IPS DF 6.9 (cell line): ENCODE data around the gene SMIM45.

Source experiments
- DNase-seq: peaks from one replicate; pipeline ENCODE4 v3.0.0-alpha.2; 2013; ENCODE audit warnings: low read depth, low spot score
- H3K27ac ChIP-seq: one replicate; pipeline ENCODE4 v1.5.1; 2013; ENCODE audit warnings: low read length, control low read depth
- H3K27me3 ChIP-seq: 2 replicates; pipeline ENCODE4 v1.6.1; 2013; ENCODE audit warnings: mild to moderate bottlenecking, low read length; ENCODE audit not compliant: control insufficient read depth, insufficient read depth
- H3K36me3 ChIP-seq: 2 replicates; pipeline ENCODE4 v1.6.1; 2013; ENCODE audit warnings: low read length; ENCODE audit not compliant: control insufficient read depth, insufficient read depth
- H3K4me1 ChIP-seq: 2 replicates; pipeline ENCODE4 v1.6.1; 2013; ENCODE audit warnings: low read length; ENCODE audit not compliant: control insufficient read depth, insufficient read depth
- H3K4me3 ChIP-seq: 2 replicates; pipeline ENCODE4 v1.5.1; 2013; ENCODE audit warnings: mild to moderate bottlenecking, low read length
- H3K9me3 ChIP-seq: 2 replicates; pipeline ENCODE4 v1.6.1; 2013; ENCODE audit warnings: low read length, inconsistent platforms; ENCODE audit not compliant: control insufficient read depth, insufficient read depth
- WGBS: extraction: QIAGEN DNeasy Blood & Tissue Kit; methylation state at CpG from one replicate; pipeline ENCODE4 v1.1.7; 2013; ENCODE audit warnings: mixed read lengths, missing lambda C conversion rate; ENCODE audit not compliant: insufficient read length, insufficient coverage; 5-methylcytosine and 5-hydroxymethylcytosine counted together

Gene SMIM45

GRCh38 chr22:41987276-41987675 lies 35.3 kb downstream of the SMIM45 start:
- no peak for DNase-seq
- H3K27me3 ChIP-seq = no peaks in the 10 kb centered on the region
- H3K36me3 ChIP-seq = 0 out of 2 replicates have a peak, but pooled peaks cover 4% of the 10 kb centered on the region
- no peaks in the 10 kb centered on the region for H3K9me3 ChIP-seq
- H3K4me1 ChIP-seq = no peaks in the 10 kb centered on the region
- H3K27ac ChIP-seq = no peak overlapping the region
- H3K4me3 ChIP-seq = no peak overlapping the region
- WGBS = no CpG with 5 or more reads among the region's 5 CpGs

DNA sequence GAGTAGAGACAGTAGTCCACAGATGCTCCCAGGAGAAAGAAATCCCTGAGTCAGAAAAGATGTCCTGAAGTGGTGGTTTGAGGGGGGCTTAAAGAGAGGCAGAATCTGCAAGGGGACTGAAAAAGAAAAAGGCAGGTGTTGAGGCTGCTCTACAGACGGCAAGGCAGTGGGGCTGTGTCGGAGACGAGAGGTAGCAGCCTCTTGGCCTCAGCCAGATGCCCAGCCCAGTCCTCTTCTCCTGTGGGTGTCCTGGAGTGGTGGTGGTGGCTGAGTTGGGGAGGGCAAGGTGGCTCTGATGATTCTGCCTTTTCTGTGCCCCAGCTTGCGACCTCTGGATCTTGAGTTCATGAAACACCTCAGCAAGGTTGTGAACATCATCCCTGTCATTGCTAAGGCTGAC lies 37.3 kb downstream of the SMIM45 start:
- no peaks in the 10 kb centered on the region for H3K4me1 ChIP-seq
- no peak overlapping the region for H3K4me3 ChIP-seq
- no peaks in the 10 kb centered on the region for H3K27me3 ChIP-seq
- no peak overlapping the region for H3K27ac ChIP-seq
- DNase-seq = no peak
- no CpG with 5 or more reads among the region's 4 CpGs for WGBS
- 0 out of 2 replicates have a peak, but pooled peaks cover 4% of the 10 kb centered on the region for H3K36me3 ChIP-seq
- H3K9me3 ChIP-seq = no peaks in the 10 kb centered on the region

GRCh38 chr22:41991111-41991510 lies 39.2 kb downstream of the SMIM45 start:
- H3K4me3 ChIP-seq = no peak overlapping the region
- no peaks in the 10 kb centered on the region for H3K4me1 ChIP-seq
- H3K36me3 ChIP-seq = 0 out of 2 replicates have a peak, but pooled peaks cover 4% of the 10 kb centered on the region
- no peak overlapping the region for H3K27ac ChIP-seq
- H3K27me3 ChIP-seq = no peaks in the 10 kb centered on the region
- WGBS = no CpG with 5 or more reads among the region's 7 CpGs
- no peaks in the 10 kb centered on the region for H3K9me3 ChIP-seq
- DNase-seq = no peak

DNA sequence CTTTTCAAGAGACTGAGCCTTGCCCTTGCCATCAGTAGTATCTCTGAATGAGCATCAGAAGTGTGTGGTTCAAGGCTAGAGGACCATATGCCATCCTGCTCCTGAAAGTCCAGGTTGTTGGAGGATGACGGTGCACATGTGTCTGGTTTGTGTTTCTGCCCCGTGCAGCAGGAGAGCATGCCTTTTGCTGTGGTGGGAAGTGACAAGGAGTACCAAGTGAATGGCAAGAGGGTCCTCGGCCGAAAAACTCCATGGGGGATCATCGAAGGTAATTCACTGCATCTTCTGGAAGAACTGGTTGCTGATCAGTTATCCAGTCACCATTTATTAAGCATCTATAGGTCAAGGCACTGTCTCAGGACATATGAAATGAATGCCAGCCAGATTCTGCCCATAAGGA lies 40.5 kb downstream of the SMIM45 start:
- H3K4me3 ChIP-seq = no peak overlapping the region
- no peaks in the 10 kb centered on the region for H3K9me3 ChIP-seq
- no peak for DNase-seq
- H3K27me3 ChIP-seq = no peaks in the 10 kb centered on the region
- 0 out of 2 replicates have a peak, but pooled peaks cover 2% of the 10 kb centered on the region for H3K36me3 ChIP-seq
- no CpG with 5 or more reads among the region's 5 CpGs for WGBS
- H3K27ac ChIP-seq = no peak overlapping the region
- H3K4me1 ChIP-seq = no peaks in the 10 kb centered on the region

DNA sequence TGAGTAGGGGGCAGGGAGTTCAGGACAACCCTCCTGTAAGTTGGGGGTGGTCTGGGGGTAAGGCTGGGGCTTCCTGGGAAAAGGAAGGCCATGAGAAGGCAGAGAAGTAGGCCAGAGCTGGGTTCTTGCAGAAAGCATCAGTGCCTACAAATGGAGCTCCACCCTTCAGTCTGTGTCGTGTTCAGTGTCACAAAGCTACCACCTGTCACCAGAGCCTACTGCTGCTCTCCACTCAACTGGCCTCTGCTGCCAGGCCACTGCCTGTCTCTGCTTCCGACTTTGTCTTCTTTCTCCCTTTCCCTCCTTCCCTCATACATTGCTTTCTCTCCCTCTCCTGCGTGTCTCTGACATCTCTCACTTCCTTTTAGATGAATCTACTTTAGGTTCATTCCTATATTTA lies 43.3 kb downstream of the SMIM45 start:
- H3K27ac ChIP-seq = no peak overlapping the region
- WGBS = no CpG with 5 or more reads among the region's 3 CpGs
- H3K36me3 ChIP-seq = no peaks in the 10 kb centered on the region
- no peaks in the 10 kb centered on the region for H3K4me1 ChIP-seq
- no peak overlapping the region for H3K4me3 ChIP-seq
- no peaks in the 10 kb centered on the region for H3K27me3 ChIP-seq
- DNase-seq = no peak
- no peaks in the 10 kb centered on the region for H3K9me3 ChIP-seq

DNA sequence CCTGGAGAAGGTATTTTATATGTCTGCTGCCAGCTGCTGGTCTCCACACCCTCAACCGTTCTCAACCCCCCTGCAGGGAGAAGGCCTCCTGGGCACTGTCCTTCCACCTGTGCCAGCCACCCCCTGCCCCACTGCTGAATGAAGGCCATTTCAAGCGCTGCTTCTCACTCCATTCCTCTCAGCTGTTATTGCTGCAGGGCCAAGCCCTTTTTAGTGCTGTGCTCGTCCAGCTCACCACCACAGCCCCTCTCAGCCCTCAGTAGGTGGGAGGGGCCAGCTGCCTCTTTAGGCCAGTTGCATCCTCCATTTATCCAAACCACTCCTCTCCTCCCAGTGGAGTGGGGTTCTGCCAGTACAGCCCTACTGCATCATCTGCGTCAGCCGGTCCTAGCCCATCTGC lies 44.9 kb downstream of the SMIM45 start:
- no peaks in the 10 kb centered on the region for H3K27me3 ChIP-seq
- H3K4me3 ChIP-seq = no peak overlapping the region
- H3K36me3 ChIP-seq = no peaks in the 10 kb centered on the region
- DNase-seq = no peak
- H3K27ac ChIP-seq = no peak overlapping the region
- H3K9me3 ChIP-seq = no peaks in the 10 kb centered on the region
- no CpG with 5 or more reads among the region's 5 CpGs for WGBS
- no peaks in the 10 kb centered on the region for H3K4me1 ChIP-seq

GRCh38 chr22:41998361-41999261 lies 46.7 kb downstream of the SMIM45 start, which contains the start of gene WBP2NL:
Gene WBP2NL, plus strand, starts transcription at chr22:41998788. Its CDS starts 31 bp downstream, at chr22:41998819.
- no CpG with 5 or more reads among the region's 71 CpGs for WGBS
- no peaks in the 10 kb centered on the region for H3K4me1 ChIP-seq
- no peaks in the 10 kb centered on the region for H3K9me3 ChIP-seq
- no peak within 1 kb of the TSS for H3K4me3 ChIP-seq
- no peak within 1 kb of the TSS for H3K27ac ChIP-seq
- no peaks in the 10 kb centered on the region for H3K27me3 ChIP-seq
- DNase-seq = no peak
- no peaks in the 10 kb centered on the region for H3K36me3 ChIP-seq

- Histone ChIP-seq H3K27ac (no peak overlapping the region), H3K9me3 (no peaks in the 10 kb centered on the region), H3K36me3 (no peaks in the 10 kb centered on the region), H3K4me1 (no peaks in the 10 kb centered on the region), H3K27me3 (no peaks in the 10 kb centered on the region), H3K4me3 (no peak overlapping the region)
- DNase-seq = no peak
- no CpG with 5 or more reads among the region's 8 CpGs for WGBS
These were observed 48.5 kb downstream of the SMIM45 start for GRCh38 chr22:42000466-42000865.

- no peak for DNase-seq
- WGBS = no CpG with 5 or more reads among the region's 8 CpGs
These were observed 49.2 kb downstream of the SMIM45 start for GRCh38 chr22:42001121-42001520.

GRCh38 chr22:42001706-42002105 lies 49.8 kb downstream of the SMIM45 start:
- no peak overlapping the region for H3K4me3 ChIP-seq
- no CpG with 5 or more reads among the region's 12 CpGs for WGBS
- no peaks in the 10 kb centered on the region for H3K27me3 ChIP-seq
- H3K27ac ChIP-seq = no peak overlapping the region
- H3K36me3 ChIP-seq = no peaks in the 10 kb centered on the region
- no peaks in the 10 kb centered on the region for H3K4me1 ChIP-seq
- no peaks in the 10 kb centered on the region for H3K9me3 ChIP-seq
- no peak for DNase-seq

More at GRCh38 chr22:42001121-42001520, 49.2 kb downstream of the SMIM45 start:
- Histone ChIP-seq H3K27me3 (no peaks in the 10 kb centered on the region), H3K36me3 (no peaks in the 10 kb centered on the region), H3K4me1 (no peaks in the 10 kb centered on the region), H3K9me3 (no peaks in the 10 kb centered on the region), H3K4me3 (no peak overlapping the region), H3K27ac (no peak overlapping the region)
